Tongue (tissue), 2 donors: ENCODE measurements around the gene SPPL3. TPM values are rescaled to one million over a fixed set of nuclear protein-coding genes. Genes with fewer than 3 reads are reported as not detected.
"Not testable (repeated sequence)": the region's sequence is repeated elsewhere in the genome, so short reads cannot be mapped to it uniquely, and the experiment has no call there.

Experiments used
- DNase-seq: peaks from one replicate; pipeline ENCODE4 v3.0.0-alpha.2; 2015
- total RNA-seq: library from RNA; depleted of rRNA; stranded (reverse); fragments of >200 nt; gene quantifications from one replicate; pipeline ENCODE4 v1.2.3, GENCODE V29; 2014

The SPPL3 gene, protein sequence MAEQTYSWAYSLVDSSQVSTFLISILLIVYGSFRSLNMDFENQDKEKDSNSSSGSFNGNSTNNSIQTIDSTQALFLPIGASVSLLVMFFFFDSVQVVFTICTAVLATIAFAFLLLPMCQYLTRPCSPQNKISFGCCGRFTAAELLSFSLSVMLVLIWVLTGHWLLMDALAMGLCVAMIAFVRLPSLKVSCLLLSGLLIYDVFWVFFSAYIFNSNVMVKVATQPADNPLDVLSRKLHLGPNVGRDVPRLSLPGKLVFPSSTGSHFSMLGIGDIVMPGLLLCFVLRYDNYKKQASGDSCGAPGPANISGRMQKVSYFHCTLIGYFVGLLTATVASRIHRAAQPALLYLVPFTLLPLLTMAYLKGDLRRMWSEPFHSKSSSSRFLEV
- 15.9 TPM for total RNA-seq

DNA sequence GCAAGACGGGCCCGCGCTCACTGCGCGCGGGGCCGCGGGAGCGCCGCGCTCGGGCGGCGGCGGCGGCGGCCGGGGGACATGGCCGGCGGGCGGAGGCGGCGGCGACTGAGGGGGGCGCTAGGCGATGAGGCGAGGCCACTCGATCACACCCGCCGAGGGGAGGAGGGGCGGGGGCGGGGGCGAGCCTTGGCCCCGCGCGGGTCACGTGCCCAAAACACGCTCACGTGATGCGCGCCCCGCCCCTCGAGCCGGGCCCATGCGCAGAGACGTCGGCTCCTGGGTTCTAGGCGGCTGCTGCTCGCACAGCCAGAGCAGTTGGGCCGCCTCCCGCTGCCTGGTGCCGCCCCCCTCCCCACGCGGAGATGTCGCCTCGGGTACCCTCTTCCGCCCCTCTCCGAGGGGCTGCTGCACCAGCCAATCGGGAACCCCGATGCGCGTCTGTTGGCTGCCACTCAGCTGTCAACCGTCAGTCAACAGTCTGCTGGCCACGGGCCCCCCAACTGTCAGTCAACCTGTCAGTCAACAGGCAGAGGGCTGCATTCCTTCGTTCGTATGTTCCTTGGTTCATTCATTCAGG lies at the start of gene SPPL3:
Gene SPPL3, minus strand, starts transcription at position 162 of the 577 bp plus-strand sequence. CDS start 491 bp downstream, outside the sequence.
- peak; percentile 97 for DNase-seq

DNA sequence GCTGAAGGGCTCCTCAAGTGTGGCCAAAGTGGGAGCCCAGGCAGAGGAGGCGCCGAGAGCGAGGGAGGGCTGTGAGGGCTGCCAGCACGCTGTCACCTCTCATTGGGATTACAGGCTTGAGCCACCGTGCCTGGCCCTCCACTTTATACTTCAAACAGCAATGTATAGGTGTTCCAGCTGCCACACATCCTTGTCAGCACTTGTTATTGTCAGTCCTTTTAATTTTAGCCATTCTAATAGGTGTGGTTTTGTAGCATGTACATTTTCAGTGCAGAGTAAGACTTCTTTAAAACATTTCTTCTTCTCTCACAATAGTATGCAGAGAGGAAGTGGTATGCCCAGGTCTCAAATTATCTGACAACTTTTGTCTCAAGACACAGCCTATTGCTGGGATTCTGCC lies 46.6 kb upstream of the SPPL3 start:
- DNase-seq, result no peak

DNA sequence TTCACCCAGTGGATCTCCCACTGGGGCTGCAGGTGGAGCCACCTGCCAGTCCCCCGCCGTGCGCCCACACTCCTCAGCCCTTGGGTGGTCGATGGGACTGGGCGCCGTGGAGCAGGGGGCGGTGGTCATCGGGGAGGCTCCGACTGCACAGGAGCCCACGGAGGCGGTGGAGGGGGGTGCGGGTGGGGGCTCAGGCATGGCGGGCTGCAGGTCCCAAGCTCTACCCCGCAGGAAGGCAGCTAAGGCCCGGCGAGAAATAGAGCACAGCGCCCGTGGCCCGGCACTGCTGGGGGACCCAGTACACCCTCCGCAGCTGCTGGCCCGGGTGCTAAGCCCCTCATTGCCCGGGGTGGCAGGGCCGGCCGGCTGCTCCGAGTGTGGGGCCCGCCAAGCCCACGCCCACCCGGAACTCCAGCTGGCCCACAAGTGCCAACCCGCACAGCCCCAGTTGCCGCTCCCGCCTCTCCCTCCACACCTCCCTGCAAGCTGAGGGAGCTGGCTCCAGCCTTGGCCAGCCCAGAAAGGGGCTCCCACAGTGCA lies 46.2 kb upstream of the SPPL3 start:
- DNase-seq, result not testable (repeated sequence)

DNA sequence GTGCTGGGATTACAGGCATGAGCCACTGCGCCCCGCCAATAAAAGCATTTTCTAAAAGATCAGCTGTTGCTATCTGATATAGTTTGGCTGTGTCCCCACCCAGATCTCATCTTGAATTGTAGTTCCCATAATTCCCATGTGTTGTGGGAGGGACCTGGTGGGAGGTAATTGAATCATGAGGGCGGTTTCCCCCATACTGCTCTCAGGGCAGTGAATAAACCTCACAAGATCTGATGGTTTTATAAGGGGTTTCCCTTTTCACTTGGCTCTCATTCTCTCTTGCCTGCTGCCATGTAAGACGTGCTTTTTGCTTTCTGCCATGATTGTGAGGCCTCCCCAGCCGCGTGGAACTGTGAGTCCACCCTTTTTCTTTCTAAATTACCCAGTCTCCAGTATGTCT lies 41.4 kb upstream of the SPPL3 start:
- not testable (repeated sequence) for DNase-seq

DNA sequence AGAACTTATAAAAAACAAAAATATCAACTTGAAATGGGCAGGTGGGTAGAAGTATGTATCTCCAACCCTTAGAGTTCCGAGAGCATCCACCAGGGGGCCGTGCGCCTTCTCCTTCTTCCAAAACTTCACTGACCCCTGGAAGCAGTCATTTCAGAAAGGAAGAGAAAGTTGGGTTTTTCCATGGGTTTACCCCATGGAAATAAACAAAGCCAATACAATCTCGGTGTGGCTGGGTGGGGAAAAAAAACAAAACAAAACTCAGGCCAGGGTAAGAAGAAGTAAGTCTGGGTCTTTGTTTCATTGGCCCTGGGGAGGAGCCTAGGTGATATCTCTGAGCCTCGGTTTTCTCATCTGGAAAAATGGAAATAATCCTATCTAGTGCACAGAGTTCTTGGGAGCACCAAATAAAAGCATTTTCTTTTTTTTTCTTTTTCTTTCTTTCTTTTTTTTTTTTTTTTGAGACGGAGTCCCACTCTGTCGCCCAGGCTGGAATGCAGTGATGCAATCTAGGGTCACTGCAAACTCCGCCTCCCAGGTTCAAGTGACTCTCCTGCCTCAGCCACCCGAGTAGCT lies 40.6 kb upstream of the SPPL3 start:
- peak; percentile 48 for DNase-seq

DNA sequence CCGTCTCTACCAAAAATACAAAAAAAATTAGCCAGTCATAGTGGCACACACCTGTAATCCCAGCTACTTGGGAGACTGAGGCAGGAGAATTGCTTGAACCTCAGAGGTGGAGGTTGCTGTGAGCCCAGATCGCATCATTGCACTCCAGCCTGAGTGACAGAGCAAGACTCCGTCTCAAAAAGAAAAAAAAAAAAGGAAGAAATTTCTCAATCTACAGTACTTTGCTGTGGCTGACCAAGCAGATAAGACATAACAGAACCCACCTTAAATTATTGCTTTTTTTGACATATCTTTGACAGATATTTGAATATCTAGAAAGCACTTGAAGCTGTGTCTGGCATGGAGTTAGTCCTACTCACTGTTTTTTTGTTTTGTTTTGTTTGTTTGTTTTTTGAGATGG lies 39.3 kb upstream of the SPPL3 start:
- no peak for DNase-seq

DNA sequence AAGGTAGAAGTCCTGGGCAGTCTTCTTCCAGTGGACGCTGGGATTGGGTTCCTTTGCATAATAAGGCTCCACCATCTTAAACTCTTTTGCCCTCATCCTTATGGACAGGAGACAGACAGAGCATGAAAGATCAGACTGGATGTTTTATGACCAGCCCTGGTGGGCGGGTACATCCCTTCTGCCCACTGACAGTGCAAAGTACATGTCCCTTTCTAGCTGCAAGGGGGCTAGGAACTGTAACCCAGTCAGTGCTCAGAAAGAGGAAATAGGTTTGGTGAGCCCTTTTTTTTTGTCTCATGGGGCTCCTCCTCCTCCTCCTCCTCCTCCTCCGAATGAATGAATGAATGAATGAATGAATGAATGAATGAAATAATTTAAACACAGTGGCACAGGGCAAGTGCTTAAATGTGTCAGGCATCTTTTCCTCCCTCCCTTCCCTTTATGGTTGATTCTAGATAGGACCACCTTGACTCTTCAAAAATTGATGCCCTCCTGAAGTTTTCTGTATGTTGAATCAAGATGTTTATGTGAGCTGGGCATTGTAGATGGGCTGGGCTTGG lies 37.8 kb upstream of the SPPL3 start:
- DNase-seq, result no peak

DNA sequence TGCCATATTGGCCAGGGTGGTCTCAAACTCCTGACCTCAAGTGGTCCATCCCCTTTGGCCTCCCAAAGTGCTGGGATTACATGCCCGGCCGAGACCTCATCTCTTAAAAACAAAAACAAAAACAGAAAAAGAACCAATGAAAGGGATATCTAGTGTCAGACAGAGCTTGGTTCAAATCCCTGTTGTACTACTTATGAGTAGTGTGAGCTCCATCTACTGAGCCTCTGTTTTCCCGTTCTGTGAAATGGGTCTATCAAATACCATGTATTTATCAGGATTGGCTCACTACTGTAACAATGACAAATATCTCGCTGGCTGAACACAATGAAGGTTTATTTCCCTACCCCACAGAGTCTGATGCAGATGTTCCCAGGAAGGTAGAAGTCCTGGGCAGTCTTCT lies 37.3 kb upstream of the SPPL3 start:
- DNase-seq, result no peak

DNA sequence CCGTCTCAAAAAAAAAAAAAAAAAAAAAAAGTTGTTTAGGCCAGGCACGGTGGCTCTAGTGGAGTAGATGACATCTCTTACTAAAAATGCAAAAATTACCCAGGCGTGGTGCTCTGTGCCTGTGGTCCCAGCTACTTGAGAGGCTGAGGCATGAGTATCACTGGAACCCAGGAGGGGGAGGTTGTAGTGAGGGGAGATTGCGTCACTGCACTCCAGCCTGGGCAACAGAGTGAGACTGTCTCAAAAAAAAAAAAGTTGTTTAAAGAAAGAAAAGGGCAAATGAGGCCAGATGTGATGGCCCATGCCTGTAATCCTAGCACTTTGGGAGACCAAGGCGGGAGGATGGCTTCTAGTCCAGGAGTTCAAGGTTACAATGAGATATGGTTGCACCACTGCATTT lies 36.6 kb upstream of the SPPL3 start:
- DNase-seq, result no peak

DNA sequence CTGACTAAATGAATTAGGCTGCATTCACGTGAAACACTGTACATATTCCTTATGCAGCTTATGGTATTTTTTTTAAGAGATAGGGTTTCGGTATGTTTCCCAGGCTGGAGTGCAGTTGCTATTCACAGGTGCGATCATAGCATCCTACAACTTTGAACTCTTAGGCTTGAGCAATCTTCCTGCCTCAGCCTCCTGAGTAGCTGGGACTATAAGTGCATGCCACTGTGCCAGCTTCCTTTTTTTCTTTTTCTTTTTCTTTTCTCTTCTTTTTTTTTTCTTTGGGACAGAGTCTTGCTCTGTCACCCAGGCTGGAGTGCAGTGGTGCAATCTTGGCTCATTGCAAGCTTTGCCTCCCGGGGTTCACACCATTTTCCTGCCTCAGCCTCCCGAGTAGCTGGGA lies 35.8 kb upstream of the SPPL3 start:
- DNase-seq, result no peak

DNA sequence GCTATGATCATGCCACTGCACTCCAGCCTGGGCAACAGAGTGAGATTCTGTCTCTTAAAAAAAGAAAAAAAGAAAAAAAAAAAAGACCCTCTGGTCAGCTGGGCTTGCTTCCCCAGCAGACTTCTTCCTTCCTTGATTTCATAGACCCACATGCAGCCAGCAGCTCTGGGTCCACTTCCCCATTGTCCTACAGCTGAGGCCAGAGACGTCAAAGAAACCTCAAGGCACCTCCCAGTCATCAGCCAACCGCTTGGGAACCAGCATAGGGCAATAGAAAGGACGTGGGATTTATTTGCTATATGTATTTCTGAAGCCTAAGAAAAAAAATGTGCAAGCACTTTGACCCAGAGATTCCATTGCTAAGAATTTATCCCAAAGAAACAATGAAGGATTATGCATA lies 35.4 kb upstream of the SPPL3 start:
- DNase-seq, result no peak

DNA sequence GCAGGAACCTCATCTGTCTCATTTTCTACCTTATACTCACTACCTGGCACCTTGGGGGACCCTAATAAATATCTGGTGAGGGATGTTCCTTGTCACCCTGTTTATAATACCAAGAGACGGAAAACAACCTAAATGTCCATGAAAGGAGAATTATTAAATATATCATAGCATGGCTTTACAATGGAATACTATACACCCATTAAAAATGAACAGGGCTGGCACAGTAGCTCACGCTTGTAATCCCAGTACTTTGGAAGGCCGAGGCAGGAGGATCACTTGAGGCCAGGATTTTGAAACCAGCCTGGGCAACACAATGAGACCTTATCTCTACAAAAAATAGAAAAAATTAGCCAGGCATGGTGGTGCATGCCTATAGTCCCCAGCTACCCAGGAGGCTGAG lies 34.3 kb upstream of the SPPL3 start:
- no peak for DNase-seq

DNA sequence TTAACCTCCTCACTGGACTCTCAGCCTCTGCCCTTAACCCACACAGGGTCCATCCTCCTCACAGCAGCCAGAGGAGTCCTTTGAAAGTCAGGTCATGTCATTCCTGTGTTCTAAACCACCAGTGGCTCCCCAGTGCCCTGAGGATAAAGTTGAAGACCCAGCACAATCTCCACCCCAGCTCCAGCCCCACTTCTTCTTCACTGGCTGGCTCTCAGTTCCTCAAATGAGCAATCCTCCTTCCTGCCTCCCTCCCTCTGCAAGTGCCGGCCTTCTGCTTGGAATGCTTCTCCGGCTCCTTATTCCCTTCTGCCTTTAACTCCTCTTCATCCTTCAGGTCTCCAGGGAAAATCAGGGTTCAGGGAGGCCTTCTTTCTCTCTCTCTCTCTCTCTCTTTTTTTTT lies 32.0 kb upstream of the SPPL3 start:
- DNase-seq, result no peak

DNA sequence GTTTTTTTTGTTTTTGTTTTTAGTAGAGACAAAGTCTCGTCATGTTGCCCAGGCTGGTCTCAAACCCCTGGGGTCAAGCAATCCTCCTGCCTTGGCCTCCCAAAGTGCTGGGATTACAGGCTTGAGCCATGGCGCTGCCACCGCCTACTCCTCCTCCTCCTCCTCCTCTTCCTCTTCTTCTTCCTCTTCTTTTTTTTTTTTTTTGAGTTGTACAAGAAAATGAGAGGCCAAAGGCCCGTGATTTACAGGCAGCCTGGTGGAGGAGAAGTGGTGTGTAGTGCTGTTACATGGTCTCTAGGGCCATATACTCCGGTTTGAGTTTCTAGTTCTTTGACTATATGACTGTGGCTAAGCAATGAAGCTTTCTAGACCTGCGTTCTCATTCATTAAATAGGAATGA lies 29.6 kb upstream of the SPPL3 start:
- DNase-seq, result no peak

DNA sequence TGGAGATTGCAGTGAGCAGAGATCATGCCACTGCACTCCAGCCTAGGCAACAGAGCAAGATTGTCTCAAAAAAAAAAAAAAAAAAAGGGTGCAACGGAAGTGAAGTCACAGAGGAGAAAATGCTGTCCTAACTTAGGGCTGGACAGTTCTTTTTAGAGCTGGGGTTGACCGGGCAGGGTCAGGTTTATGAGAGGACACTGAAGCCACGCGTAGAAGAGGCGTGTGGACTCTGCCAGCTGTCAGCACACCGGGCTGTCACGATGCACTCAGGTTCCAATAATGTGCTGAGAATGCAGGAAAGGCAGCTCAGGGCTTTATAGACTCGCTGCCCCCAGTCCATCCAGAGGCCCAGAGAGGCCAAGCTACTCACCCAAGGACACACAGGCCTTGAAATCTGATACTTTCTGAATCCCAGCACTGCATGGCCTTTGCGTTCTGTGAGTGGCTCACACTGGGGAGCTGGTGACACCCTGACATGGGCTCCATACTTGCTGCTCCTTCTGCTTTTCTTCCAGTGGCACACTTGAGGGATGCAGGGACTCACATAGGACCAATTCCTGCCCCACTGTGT lies 28.9 kb upstream of the SPPL3 start:
- DNase-seq, result no peak

DNA sequence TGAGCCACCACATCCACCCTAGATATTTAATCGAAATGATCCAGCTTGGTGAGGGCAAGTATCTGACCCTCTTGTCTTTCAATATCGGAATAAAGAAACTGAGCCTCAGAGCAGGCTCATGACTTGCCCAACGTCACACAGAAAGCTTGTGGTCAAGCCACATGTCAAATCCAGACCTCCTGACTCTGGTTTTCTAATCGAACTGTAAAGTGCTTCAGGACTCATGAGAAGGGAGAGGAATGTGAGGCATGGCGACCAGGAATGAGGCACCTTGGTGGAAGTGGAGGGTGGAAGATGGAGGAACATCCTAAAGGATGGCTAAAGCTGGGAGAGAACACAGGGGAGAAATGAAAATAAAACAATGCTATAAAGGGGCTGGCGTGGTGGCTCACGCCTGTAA lies 27.9 kb upstream of the SPPL3 start:
- no peak for DNase-seq

DNA sequence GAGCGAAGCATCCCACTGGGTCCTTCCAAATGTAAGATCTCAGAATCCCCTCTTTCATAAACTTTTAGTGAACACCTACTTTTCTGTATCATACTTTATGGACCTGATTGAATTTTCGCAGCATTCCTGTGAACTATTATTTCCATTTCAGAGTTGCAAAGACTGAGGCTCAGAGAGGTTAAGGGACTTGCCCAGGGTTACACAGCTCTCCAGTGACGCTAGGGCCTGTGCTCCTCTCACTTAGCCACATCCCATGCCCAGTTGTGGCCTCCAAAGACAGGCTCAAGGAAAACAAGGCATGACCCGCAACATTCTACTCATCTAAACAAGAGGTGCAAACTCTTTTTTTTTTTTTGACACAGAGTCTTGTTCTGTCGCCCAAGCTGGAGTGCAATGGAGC lies 25.9 kb upstream of the SPPL3 start:
- no peak for DNase-seq

DNA sequence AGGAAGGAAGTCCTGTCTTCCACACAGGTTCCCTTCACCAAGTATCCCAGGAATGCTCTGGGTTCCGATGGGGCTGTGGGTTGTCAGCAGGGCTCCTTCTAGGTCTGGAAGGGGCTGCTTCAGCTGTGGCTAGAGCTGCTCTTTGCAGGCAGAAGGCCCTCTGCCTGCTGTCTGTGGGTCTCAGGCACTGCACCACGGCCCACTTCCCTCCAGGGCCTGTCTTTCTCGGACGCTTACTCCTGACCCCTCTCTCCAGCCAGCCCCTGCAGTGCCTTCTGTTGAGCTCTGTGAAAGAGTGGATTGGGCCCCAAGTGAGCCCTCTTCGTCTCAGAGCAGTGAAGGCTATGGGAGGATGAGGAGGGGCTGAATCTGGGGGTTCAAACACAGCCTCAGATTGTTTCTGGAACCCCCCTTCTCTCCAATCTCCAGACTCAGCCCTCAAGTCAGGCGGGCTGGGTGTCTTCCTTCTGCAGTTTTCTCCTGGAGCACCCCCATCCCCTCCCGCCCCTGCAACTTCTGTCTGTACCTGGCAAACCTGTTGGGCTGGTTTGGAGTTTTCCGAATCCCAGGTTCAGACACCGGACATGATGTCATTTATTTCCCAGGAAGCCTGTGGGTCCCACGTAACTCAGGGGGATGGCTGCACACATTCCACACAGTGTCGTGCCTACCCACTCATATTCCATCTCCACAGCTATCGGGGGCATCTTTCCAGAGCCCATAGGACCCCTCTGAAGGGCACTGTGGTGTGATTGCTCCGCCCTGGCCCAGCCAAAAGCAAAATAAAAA lies 24.9 kb upstream of the SPPL3 start:
- DNase-seq, result peak; percentile 70

DNA sequence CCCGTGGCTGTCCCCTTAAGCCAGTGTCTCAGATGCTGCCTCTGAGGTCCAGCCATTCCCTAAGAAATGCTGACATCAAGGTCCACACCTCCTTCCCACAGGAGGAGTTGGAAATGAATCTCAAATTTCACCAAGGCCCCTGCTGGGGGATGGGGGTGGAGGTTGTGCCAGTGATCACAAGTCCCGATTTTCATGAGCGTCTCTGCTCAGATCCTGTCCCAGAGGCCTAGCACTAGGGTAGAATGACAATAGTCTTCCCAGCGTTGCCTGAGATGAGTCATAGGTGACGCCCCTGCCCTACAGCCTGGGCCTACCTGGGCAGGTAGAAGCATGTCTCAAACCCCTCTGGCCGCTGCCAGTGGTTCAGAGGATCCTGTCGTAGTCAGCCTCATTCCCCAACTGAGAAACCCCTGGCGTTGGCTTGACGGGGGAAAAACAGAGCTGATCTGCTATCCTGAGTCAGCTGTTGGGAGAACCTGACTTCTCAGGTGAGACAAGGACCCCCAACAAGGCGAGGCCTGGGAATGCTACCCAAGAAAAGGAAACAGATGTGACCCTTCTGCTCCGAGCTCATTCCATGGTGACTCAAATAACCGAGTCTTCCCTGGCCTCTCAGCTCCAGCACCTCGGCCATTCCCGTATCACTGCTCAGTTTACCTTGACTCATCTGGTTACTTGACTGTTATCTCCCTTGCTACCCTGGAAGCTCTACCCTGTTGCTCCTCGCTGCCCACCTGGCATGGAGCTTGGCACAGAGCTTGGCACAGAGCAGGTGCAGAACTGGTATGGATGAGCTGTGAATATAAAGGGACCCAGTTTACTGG lies 21.8 kb upstream of the SPPL3 start:
- peak; percentile 42 for DNase-seq

DNA sequence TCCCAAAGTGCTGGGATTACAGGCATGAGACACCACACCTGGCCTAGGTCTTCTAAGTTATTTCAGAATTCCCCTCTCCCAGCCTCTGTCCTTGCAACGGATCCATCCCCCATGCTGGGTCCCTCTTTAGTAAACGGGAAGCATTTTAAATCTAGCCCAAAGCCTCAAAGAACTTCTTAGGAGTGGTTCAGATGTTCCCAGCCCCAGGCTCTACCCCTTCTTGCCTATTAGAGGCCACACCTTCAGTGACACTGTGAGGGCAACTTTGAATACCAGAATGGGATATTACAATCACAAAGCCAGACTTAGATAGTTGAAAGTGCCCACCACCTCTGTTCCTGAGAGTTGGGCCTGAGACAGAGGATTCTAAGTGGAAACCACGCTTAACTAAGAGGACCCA lies 18.1 kb upstream of the SPPL3 start:
- no peak for DNase-seq

DNA sequence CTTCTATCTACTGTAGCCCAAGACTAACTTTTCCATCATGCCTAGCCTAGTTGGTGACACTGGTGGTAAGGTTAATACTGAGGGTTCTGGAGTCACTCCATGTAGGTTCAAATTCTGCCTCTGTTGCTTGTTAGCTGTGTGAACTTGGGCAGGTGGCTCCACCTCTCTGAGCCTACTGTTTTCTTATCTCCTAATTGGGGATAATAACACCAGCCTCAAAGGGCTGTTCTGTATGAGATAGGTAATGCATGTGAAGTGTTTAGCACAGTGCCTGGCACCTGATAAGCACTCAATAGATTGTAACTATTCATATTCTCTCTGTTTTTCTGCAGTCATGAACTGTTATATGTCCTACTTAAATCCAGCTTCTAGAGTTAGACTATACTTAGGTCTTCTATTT lies 17.5 kb upstream of the SPPL3 start:
- no peak for DNase-seq
